HG03135 (cell line): ENCODE data around the gene HOMER2.

ENCODE experiments used
- ATAC-seq: cut with Tn5 transposase; IDR thresholded peaks from one replicate; pipeline ENCODE4 v1.9.1; 2021; ENCODE audit warnings: mild to moderate bottlenecking, moderate library complexity; ENCODE audit not compliant: unreplicated experiment

Gene HOMER2

DNA sequence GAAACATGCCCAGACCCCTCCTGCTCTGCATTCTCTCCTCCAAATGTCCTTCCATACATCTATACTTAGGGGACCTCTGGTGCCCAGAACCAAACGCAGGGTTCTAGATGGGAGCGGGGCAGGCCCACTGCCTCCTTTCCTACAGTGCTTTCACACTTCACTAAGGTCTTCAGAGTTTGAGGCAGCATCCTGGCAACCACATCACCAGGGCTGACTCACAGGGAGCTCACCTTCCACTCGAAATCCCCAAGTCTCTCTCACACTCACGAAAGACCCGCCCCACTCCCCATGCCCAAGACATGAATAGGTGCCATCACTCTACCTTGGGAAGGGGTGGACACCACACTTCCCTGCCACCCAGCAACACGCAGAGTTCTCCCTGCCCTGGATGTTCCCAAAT, 18.9 kb downstream of the HOMER2 start:
- ATAC-seq = no peak

DNA sequence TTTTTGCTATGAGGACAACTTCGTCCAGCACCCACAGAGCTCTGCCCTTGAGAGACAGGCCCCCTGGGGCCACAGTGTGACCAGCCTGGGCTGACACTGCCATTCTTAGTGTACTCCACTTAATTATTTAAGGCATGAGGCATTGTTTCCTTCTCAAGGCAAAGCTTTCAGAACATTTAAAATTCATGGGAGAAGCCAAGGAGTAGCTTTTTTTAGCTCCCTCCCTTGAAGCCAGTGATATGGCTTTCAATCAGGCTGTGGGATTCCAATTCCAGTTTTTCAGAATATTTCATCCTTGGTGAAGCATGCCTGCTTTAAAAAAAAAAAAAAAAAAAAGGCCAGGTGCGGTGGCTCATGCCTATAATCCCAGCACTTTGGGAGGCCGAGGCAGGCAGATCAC, 21.3 kb downstream of the HOMER2 start:
- no peak for ATAC-seq

DNA sequence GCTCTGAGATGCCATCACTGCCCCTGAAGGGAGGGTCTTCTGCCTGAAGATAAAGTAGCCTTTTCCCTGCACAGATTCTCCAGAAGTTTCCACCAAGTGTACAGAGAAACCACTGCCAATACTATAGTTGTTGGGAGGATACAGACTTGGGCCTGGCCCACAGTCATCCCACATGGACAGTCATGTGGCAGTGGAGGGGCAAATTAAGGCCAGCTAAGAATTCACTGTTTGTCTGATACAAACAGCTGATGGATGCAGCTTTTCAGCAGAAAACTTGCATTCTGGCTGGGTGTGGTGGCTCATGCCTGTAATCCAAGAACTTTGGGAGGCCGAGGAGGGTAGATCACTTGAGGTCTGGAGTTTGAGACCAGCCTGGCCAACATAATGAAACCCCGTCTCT, 22.1 kb downstream of the HOMER2 start:
- ATAC-seq = no peak

DNA sequence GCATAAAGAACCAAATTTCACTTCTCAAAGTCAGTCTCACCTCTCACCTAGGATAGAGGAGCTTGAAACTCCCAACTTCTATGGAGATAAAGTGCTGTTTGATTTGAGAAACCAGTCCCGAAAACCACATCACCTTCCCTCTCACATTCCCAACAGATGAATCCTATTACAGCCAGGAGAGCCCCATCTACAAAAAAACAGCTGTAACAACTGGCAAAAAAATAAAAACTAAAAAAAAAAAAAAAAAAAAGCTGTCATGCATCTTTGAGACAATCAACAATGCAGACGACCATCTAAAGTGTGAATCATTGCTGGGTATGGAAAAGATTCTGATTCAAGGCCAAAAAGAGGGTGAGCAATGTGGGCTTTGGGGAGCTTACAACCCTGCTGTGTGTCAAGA, 23.8 kb downstream of the HOMER2 start:
- ATAC-seq = no peak

DNA sequence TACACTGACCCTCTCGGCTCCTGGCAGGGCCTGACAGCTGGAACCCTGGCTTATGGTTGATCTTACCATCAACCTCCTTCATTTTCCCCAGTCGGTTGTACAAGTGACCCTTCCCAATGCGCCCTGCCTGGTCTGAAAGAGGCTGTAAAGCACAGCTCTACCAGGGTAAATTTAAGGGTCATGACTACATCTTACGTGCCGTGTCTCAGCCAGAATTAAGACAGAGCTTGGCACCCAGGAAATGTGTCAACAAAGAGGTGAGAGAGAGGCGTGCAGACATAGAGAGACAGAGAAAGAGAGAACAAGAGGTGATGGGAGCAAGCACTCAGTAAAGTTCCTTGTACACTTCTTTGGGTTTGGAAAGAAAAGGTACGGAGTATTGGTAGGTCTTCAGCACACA, 28.8 kb downstream of the HOMER2 start:
- no peak for ATAC-seq

DNA sequence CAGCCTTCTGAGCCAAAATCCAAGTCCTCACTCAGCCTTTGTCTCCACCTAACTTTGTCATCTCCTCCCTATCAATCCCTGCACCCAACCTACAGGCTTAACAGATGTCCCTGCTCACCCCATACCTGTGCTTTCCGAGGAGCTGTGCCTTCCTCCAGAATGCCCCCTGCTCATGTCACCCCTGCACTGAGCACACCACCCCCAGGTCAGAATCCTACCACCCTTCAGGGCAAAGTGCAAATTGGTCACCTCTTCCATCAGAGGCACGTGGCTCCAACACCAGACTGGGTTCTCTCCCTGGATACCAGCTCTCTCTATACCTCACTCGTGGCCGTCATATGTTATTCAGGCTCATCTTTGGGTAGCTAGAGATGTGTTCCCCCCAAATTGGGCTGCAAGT, 29.8 kb downstream of the HOMER2 start:
- ATAC-seq = no peak

DNA sequence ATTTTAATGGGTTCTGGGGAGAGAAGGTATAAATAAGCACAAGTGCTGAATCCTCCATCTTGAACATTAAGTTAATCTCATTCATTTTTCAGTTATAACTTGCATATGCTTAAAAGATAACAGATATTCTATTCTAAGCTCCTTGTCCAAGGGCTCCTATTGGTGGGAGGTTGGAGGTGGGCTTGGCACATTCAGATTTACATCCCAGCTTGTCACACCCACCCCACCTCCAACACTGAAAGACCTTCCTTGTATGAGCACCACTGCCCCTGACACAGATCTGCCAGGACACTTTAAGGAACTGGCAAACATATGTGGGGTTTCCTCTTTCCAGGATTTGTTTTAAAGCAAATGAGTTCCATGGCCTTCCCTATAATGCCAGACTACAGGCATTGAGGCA, 30.6 kb downstream of the HOMER2 start:
- ATAC-seq = no peak

DNA sequence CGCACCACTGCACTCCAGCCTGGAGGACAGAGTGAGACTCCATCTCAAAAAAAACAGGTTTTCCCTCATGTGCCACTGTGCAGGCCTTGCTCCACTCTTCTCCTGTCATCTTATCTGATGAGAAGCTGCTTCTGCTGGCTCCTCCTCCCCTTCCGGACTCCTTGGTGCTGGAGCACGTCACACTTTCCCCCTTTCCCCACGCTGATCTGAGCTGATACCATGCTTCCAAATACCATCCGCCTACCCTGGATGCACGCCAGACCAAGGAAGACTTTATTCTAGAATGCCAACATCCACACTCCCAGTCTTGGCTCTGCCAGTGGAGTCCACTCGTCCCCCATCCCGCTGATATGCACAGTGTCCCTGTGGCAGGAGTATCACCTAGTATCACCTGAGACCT, 31.3 kb downstream of the HOMER2 start:
- no peak for ATAC-seq

DNA sequence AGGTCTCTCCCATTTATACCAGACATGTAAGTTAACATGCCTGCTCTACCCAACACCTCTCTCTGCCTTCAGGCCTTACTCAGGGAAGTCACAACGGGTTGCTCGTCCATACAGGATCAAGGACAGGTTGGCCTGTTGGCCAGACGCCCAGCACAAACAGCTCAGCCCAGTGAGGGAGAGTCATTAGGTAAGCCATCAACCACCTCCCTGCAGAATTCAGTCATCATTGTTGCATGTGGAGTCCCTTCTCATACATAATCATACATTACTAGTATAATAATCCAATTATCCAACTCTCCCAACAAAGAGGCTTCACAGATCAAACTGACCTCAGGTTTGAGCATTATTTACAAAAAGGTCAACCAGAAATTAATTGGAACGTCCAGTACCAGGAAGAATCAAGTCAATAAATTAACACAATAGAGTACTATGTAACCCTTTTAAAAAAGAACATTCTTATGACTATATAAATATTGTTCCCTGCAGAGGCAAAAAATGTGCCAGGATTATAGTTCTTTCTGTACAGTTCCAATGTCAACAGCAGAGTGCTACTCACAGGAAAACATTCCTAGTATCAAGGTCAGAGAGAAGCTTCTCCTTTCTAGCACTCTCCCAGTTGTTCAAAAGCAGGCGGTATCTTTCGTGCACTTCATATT, 33.2 kb downstream of the HOMER2 start:
- ATAC-seq = no peak

DNA sequence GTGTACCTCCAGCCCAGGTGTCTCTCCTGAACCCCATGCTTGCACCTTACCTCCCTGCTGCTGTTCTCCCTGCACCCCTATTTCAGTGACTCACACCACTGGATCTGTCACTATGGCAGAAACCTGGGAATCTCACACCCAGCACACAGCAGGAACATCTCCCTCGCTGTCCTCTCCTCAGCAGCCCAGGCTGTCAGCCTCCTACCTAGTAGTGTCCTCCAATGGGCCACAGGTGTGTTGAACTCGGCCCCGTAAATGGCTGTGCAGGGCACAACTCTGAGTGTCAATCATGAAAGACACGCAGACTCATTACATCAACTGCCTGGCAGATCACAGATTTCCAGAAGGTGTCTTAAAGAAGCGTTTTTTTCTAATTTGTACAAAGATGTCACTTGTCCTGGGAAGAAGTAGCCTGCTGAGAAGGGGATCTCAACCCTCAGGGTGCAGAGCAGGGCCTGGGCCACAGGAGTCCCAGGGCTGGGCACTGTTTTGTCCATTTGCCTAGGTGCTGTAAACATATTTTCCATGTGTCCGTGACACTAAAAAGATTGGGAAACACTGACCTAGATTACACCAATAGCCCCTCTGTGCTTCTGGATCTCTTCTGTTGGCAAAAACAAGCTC, 33.8 kb downstream of the HOMER2 start:
- ATAC-seq = no peak

DNA sequence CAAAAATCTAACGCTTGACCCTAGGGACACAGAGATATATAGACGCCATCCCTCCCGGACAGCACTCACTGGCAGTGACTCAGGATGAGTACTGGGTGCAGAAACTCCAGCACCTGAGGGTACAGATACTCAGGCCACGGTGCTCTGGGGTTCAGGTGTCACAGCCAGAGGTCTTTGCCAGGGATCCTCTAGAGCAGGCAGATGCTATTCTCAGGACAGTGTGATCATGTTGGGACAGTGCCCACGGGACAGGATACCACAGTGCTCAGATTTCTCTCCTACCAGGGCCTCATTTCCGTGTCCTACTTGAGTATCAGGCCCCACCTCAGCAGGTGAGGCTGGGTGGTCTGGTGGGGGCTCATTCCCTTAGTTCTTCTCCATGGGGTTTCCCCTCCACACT, 34.4 kb downstream of the HOMER2 start:
- ATAC-seq = no peak

DNA sequence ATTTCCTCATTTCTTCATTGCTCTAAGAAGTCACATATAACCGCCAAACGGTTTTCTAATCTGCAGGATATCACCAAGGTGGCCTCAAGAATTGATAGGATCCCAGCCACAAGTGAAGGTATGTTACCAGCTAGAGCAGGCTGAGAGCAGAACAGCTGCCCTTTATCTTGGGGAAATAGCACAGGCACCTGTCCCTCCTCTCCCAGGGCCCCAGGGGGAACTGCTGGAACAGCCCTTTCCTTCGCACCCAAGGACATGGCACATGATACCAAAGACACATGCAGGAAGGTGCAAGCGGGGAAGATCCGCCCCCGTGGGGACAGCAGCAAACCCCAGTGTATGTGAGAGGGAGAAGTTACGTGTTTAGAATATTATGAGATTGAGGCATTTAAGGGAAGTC, 35.3 kb downstream of the HOMER2 start:
- no peak for ATAC-seq

DNA sequence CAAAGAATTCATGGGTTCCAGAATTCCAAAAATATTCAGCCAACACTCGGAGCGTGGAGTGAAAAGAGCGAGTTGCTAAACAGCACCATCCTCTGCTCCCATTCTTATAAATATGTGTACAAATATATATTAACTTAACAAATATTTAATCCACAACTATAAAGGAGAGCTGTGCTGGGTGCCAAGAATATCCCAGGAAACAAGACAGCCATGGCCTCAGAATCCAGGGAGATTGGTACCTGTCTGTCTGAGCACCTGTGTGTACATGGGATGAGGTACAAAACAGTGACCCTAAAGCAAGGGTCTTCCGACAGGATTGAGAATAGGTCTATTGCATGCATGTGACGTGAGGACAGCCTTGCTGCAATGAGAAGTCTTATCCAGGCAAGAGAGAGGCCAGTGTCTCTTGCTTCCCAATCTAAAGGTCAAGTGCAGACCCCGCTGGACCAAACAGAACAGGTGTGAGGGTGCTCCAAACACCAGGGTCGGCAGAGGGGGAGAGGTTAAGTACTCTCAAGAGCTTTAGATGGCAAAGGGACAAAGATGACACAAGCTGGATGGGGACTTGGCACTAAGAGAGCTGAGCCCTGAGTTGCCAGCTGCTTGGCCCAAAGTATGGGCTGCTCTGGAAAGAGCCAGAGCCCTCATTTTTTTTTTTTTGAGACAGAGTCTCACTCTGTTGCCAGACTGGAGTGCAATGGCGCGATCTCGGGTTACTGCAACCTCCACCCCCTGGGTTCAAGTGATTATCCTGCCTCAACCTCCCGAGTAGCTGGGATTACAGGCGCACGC, 36.2 kb downstream of the HOMER2 start:
- ATAC-seq = no peak

DNA sequence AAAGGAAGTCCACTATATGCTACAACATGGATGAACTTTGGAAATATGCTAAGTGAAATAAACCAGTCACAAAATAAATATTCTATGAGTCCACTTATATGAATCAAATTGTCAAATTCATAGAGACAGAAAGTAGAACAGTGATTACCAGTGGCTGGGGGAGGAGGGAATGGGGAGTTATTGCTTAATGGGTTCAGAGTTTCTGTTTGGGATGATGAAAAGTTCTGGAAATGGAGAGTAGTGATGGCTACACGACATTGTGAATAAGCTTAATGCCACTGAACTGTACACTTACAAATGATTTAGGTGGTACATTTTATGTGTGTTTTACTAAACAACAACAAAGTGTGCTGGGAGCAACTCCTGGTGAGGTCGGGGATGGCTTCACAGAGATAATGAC, 38.1 kb downstream of the HOMER2 start:
- no peak for ATAC-seq

DNA sequence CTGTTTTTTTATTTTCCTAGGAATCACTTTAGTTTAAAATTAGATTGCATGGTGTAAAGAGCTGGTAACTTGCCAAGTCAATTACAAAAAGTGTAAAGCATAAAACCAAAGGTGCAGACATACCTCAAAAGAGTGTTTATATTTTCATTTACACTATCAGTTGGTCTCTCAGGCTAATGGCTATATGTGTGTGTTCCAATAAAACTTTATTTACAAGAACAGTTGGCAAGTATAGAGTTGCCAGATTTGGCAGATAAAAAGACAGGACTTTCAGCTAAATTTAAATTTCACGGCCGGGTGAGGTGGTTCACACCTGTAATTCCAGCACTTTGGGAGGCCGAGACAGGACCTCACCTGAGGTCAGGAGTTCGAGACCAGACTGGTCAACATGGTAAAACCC, 41.1 kb downstream of the HOMER2 start:
- no peak for ATAC-seq

DNA sequence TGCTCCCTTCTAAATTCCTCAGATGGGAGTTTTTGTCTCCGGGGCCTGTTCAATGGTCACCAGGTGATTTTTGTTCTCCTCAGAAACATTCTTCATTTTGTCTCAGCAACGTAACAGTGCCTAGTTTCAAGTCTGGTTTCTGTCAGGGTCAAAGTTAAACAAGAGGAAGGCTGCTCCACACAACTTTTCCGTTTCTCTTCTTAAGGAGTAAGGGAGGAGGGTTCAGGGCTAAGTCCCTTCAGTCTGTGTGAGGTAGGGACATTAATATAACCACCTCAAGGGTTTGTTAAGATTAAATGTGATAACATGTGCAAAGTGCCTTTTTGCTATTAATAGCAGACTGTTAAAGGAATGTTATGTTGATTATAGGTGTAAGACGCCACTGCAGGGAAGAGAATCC, 41.8 kb downstream of the HOMER2 start:
- ATAC-seq = no peak

DNA sequence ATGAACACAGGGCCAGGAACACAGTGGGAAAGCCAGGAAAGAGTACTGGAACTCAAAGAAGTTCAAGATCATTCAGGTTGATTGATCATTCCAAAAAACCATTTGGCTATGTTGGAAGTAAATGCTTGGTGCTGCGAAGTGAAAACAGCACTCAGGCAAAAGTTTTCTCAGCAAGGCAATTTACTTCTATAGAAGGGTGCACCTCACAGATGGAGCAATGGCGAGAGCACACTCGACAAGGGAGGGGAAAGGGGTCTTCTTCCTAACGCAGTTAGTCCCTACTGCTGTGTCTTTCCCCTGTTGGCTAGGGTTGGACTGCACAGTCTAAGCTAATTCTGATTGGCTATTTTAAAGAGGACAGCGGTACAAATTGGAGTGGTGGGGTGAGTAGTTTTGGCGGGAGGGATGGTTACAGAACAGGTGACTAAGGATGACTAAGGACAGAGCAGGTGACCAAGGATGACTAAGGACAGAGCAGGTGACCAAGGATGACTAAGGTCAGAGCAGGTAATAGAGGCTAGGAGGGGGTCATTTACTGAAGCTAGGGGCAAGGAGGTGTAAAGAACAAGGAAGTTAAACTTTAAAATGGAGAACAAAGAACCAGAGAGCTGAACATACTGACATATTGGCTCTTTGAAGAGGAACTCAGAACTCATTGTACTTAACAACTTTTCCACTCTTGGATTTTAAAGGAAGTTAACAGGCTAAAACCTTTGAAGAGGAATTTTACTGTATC, 43.3 kb downstream of the HOMER2 start:
- ATAC-seq = no peak

DNA sequence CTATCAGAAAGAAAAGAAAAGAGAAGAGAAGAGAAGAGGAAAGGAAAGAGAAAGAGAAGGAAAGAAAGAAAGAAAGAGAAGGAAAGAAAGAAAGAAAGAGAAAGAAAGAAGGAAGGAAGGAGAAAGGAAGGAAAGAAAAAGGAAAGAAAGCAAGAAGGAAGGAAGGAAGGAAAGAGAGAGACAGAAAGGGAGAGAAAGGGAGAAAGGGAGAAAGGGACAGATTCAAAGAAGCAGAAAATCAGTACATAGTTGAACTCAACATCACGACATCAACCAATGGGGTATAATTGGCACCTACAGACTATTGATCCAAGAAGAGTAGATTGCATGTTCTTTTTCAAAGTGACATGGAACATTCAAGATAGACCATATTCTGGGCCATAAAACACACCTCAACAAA, 45.2 kb downstream of the HOMER2 start:
- ATAC-seq = no peak

DNA sequence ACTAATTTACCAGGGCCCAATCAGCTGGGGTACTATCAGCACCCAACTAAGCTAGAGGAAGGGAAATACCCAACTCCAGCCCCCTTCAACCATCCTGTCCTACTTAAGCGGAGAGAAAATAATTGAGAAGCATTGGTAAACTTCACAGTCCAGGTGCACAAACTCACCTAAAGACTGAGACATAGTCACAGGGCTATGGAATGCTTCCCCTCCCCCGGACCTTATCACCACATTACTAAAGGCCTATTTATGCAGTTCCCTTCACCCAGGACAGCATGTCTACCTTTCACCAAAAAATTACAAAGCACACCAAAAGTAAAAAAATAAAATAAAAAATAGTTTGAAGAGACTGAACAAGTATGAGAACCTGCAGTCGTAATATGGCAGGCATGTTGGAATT, 47.9 kb downstream of the HOMER2 start:
- ATAC-seq = no peak

DNA sequence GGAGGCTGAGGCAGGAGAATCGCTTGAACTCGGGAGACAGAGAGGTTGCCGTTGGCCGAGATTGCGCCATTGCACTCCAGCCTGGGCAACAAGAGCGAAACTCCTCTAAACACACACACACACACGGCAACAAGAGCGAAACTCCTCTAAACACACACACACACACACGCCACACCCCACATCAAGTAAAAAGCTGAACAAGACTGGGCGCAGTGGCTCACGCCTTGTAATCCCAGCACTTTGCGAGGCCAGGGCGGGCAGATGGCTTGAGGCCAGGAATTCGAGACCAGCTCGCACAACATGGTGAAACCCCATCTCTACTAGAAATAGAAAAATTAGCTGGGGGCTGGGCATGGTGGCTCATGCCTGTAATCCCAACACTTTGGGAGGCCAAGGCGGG, 49.0 kb downstream of the HOMER2 start:
- ATAC-seq = no peak

DNA sequence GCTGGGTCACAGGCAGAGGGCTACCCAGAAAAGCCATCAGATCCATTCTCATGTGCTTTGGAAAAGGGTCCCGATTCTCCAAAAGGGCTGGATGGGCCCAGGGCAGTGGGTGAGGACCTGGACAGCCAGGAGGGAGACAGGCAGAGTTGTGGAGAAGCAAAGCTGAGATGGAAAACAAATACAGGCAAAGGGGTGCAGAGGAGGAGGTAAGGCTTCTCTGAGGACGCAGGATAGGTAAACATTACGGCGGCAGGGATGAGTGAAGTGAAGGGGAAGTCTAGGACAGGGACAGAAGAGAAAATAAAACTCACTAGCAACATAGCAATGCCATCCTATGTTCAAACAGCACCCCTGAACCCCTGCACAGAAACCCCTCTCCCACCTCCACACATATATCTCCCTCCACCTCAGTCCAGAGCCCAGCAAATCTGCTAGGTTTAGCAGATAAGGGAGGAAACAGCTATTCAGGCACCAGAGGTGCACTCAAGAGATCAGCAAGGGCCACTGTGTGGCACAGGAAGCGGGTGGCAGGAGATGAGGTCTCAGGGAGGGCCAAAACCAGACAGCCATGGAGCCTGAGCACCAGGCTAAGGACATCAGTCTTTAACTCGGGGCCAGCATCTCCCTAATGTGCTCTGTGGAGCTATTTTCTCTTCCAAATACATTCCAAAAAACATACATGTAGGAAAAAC, 51.3 kb downstream of the HOMER2 start:
- no peak for ATAC-seq
